Dendritic cell treated with granulocyte-macrophage colony-stimulating factor and Interleukin-4, amounts not matched to agents 40 ng/mL and 50 ng/mL, for 4 days (primary cell): Measurements from ENCODE around the gene MAP2K2.
"Not testable (repeated sequence)": the region's sequence is repeated elsewhere in the genome, so short reads cannot be mapped to it uniquely, and the experiment has no call there.

Experiments
- H3K27ac Mint-ChIP-seq: one replicate; pipeline ENCODE4 v1.8.0; 2022; ENCODE audit warnings: mild to moderate bottlenecking, mixed read lengths
- H3K27me3 Mint-ChIP-seq: one replicate; pipeline ENCODE4 v1.8.0; 2022; ENCODE audit warnings: mild to moderate bottlenecking, mixed read lengths
- H3K36me3 Mint-ChIP-seq: one replicate; pipeline ENCODE4 v1.8.0; 2022; ENCODE audit warnings: low read depth, mixed read lengths
- H3K4me1 Mint-ChIP-seq: one replicate; pipeline ENCODE4 v1.8.0; 2022; ENCODE audit warnings: low read depth, mixed read lengths
- H3K4me3 Mint-ChIP-seq: one replicate; pipeline ENCODE4 v1.8.0; 2022; ENCODE audit warnings: mild to moderate bottlenecking, moderate library complexity, mixed read lengths
- H3K9me3 Mint-ChIP-seq: one replicate; pipeline ENCODE4 v1.8.0; 2022; ENCODE audit warnings: mixed read lengths
- intact Hi-C: fragments of 100-400 bp; cut with micrococcal nuclease; formaldehyde crosslinking; loops from one replicate; pipeline ENCODE4 v1.15.0; 2022

Gene MAP2K2

GRCh38 chr19:4142916-4143315, 19.0 kb upstream of the MAP2K2 start:
- H3K9me3 Mint-ChIP-seq, H3K27ac Mint-ChIP-seq, intact Hi-C loops, H3K36me3 Mint-ChIP-seq, H3K4me3 Mint-ChIP-seq: not testable (repeated sequence)
- H3K27me3 Mint-ChIP-seq = peaks cover 20% of the 10 kb centered on the region
- peaks cover 22% of the 10 kb centered on the region for H3K4me1 Mint-ChIP-seq

- Mint-ChIP-seq H3K27ac (no peak overlapping the region), H3K4me1 (peaks cover 24% of the 10 kb centered on the region), H3K36me3 (no peaks in the 10 kb centered on the region), H3K4me3 (no peak overlapping the region), H3K9me3 (no peaks in the 10 kb centered on the region), H3K27me3 (peaks cover 12% of the 10 kb centered on the region)
- intact Hi-C loops = no loop called here
These were observed 16.4 kb upstream of the MAP2K2 start for GRCh38 chr19:4140237-4140711.

- no peak overlapping the region for H3K4me3 Mint-ChIP-seq
- peaks cover 22% of the 10 kb centered on the region for H3K4me1 Mint-ChIP-seq
- H3K27ac Mint-ChIP-seq = no peak overlapping the region
- H3K36me3 Mint-ChIP-seq = no peaks in the 10 kb centered on the region
- intact Hi-C loops = loop anchor here (10.0 kb wide), 1 partner anchor 45 kb away; the partner anchor contains the start of genes ANKRD24 and SIRT6
- peaks cover 15% of the 10 kb centered on the region for H3K27me3 Mint-ChIP-seq
- H3K9me3 Mint-ChIP-seq = no peaks in the 10 kb centered on the region
These were observed 15.8 kb upstream of the MAP2K2 start for GRCh38 chr19:4139614-4140236.

- no peak overlapping the region for H3K4me3 Mint-ChIP-seq
- H3K9me3 Mint-ChIP-seq = no peaks in the 10 kb centered on the region
- no peaks in the 10 kb centered on the region for H3K36me3 Mint-ChIP-seq
- intact Hi-C loops = loop anchor here (10.0 kb wide), 1 partner anchor 46 kb away; the partner anchor contains the start of genes ANKRD24 and SIRT6
- peaks cover 14% of the 10 kb centered on the region for H3K27me3 Mint-ChIP-seq
- H3K27ac Mint-ChIP-seq = no peak overlapping the region
- peaks cover 19% of the 10 kb centered on the region for H3K4me1 Mint-ChIP-seq
These were observed 14.5 kb upstream of the MAP2K2 start for GRCh38 chr19:4138445-4138844.

- Mint-ChIP-seq H3K4me1 (peaks cover 19% of the 10 kb centered on the region), H3K27ac (no peak overlapping the region), H3K36me3 (no peaks in the 10 kb centered on the region), H3K4me3 (no peak overlapping the region), H3K9me3 (no peaks in the 10 kb centered on the region), H3K27me3 (peaks cover 14% of the 10 kb centered on the region)
- intact Hi-C loops = loop anchor here (10.0 kb wide), 1 partner anchor 48 kb away; the partner anchor contains the start of genes ANKRD24 and SIRT6
These were observed 12.8 kb upstream of the MAP2K2 start for GRCh38 chr19:4136680-4137088.

- not testable (repeated sequence) for H3K9me3 Mint-ChIP-seq, H3K36me3 Mint-ChIP-seq, H3K4me3 Mint-ChIP-seq, H3K27ac Mint-ChIP-seq
- Mint-ChIP-seq H3K4me1 (peaks cover 24% of the 10 kb centered on the region), H3K27me3 (peaks cover 18% of the 10 kb centered on the region)
- intact Hi-C loops = loop anchor here (10.0 kb wide), 1 partner anchor 49 kb away; the partner anchor contains the start of genes ANKRD24 and SIRT6
These were observed 11.5 kb upstream of the MAP2K2 start for GRCh38 chr19:4135386-4135785.

GRCh38 chr19:4134351-4134750, 10.4 kb upstream of the MAP2K2 start:
- Mint-ChIP-seq H3K27ac (peak overlapping the region; percentile 50), H3K27me3 (peaks cover 20% of the 10 kb centered on the region), H3K36me3 (no peaks in the 10 kb centered on the region), H3K4me3 (no peak overlapping the region), H3K9me3 (no peaks in the 10 kb centered on the region), H3K4me1 (peaks cover 17% of the 10 kb centered on the region)
- intact Hi-C loops = loop anchor here (10.0 kb wide), 1 partner anchor 50 kb away; the partner anchor contains the start of genes ANKRD24 and SIRT6

- peaks cover 10% of the 10 kb centered on the region for H3K4me1 Mint-ChIP-seq
- intact Hi-C loops = loop anchor here (10.0 kb wide), 1 partner anchor 54 kb away; the partner anchor contains the start of genes ANKRD24 and SIRT6
- no peak overlapping the region for H3K27ac Mint-ChIP-seq
- H3K4me3 Mint-ChIP-seq = no peak overlapping the region
- no peaks in the 10 kb centered on the region for H3K9me3 Mint-ChIP-seq
- peaks cover 18% of the 10 kb centered on the region for H3K27me3 Mint-ChIP-seq
- H3K36me3 Mint-ChIP-seq = no peaks in the 10 kb centered on the region
These were observed 7.0 kb upstream of the MAP2K2 start for GRCh38 chr19:4130744-4131438.

- Mint-ChIP-seq H3K4me1 (peaks cover 14% of the 10 kb centered on the region), H3K27me3 (peaks cover 13% of the 10 kb centered on the region)
- not testable (repeated sequence) for H3K36me3 Mint-ChIP-seq, H3K4me3 Mint-ChIP-seq, H3K9me3 Mint-ChIP-seq, H3K27ac Mint-ChIP-seq
- intact Hi-C loops = loop anchor here (10.0 kb wide), 1 partner anchor 64 kb away; the partner anchor contains the start of gene ZBTB7A
These were observed 5.1 kb upstream of the MAP2K2 start for GRCh38 chr19:4129050-4129449.

GRCh38 chr19:4127322-4127721, 3.4 kb upstream of the MAP2K2 start:
- not testable (repeated sequence) for H3K9me3 Mint-ChIP-seq, H3K4me3 Mint-ChIP-seq
- H3K4me1 Mint-ChIP-seq = peaks cover 26% of the 10 kb centered on the region

GRCh38 chr19:4124638-4125037, 716 bp upstream of the MAP2K2 start:
- H3K9me3 Mint-ChIP-seq = no peaks in the 10 kb centered on the region

More at GRCh38 chr19:4127322-4127721, 3.4 kb upstream of the MAP2K2 start:
- intact Hi-C loops = loop anchor here (10.0 kb wide), 1 partner anchor 63 kb away; the partner anchor contains the start of gene ZBTB7A
- not testable (repeated sequence) for H3K27ac Mint-ChIP-seq, H3K36me3 Mint-ChIP-seq, H3K27me3 Mint-ChIP-seq

GRCh38 chr19:4122480-4122879, 1.4 kb downstream of the MAP2K2 start:
- H3K4me1 Mint-ChIP-seq = peaks cover 37% of the 10 kb centered on the region
- peak overlapping the region; percentile 79 for H3K27ac Mint-ChIP-seq
- no peaks in the 10 kb centered on the region for H3K9me3 Mint-ChIP-seq
- peaks cover 42% of the 10 kb centered on the region for H3K36me3 Mint-ChIP-seq
- no peaks in the 10 kb centered on the region for H3K27me3 Mint-ChIP-seq
- intact Hi-C loops = loop anchor here (10.0 kb wide), 1 partner anchor 58 kb away; the partner anchor contains the start of gene ZBTB7A
- H3K4me3 Mint-ChIP-seq = peak overlapping the region; percentile 88

More at GRCh38 chr19:4124638-4125037, 716 bp upstream of the MAP2K2 start:
- intact Hi-C loops = loop anchor here (10.0 kb wide), 1 partner anchor 60 kb away; the partner anchor contains the start of gene ZBTB7A
- Mint-ChIP-seq H3K36me3 (peaks cover 28% of the 10 kb centered on the region), H3K27me3 (no peaks in the 10 kb centered on the region), H3K4me1 (peaks cover 33% of the 10 kb centered on the region), H3K4me3 (peak overlapping the region; percentile 55), H3K27ac (peak overlapping the region; percentile 79)

- intact Hi-C loops = loop anchor here (10.0 kb wide), 1 partner anchor 57 kb away; the partner anchor contains the start of gene ZBTB7A
- peaks cover 37% of the 10 kb centered on the region for H3K4me1 Mint-ChIP-seq
- no peaks in the 10 kb centered on the region for H3K9me3 Mint-ChIP-seq
- no peaks in the 10 kb centered on the region for H3K27me3 Mint-ChIP-seq
- H3K27ac Mint-ChIP-seq = no peak overlapping the region
- H3K4me3 Mint-ChIP-seq = no peak overlapping the region
- peaks cover 49% of the 10 kb centered on the region for H3K36me3 Mint-ChIP-seq
These were observed 2.1 kb downstream of the MAP2K2 start for GRCh38 chr19:4121815-4122214.

- no peak overlapping the region for H3K4me3 Mint-ChIP-seq
- H3K36me3 Mint-ChIP-seq = peaks cover 55% of the 10 kb centered on the region
- intact Hi-C loops = loop anchor here (10.0 kb wide), 1 partner anchor 56 kb away; the partner anchor contains the start of gene ZBTB7A
- H3K27me3 Mint-ChIP-seq = no peaks in the 10 kb centered on the region
- H3K27ac Mint-ChIP-seq = peak overlapping the region; percentile 3
- peaks cover 37% of the 10 kb centered on the region for H3K4me1 Mint-ChIP-seq
- H3K9me3 Mint-ChIP-seq = no peaks in the 10 kb centered on the region
These were observed 2.7 kb downstream of the MAP2K2 start for GRCh38 chr19:4121273-4121612.
